Airway epithelial cell (primary cell): Measurements from ENCODE around the gene SPARCL1. TPM values are rescaled to one million over a fixed set of nuclear protein-coding genes. Genes with fewer than 3 reads are reported as not detected.

ENCODE experiments used
- total RNA-seq: library from RNA; depleted of rRNA; stranded (reverse); fragments of >200 nt; gene quantifications from 2 replicates; pipeline ENCODE4 v1.2.3, GENCODE V29; 2015

Gene SPARCL1, protein sequence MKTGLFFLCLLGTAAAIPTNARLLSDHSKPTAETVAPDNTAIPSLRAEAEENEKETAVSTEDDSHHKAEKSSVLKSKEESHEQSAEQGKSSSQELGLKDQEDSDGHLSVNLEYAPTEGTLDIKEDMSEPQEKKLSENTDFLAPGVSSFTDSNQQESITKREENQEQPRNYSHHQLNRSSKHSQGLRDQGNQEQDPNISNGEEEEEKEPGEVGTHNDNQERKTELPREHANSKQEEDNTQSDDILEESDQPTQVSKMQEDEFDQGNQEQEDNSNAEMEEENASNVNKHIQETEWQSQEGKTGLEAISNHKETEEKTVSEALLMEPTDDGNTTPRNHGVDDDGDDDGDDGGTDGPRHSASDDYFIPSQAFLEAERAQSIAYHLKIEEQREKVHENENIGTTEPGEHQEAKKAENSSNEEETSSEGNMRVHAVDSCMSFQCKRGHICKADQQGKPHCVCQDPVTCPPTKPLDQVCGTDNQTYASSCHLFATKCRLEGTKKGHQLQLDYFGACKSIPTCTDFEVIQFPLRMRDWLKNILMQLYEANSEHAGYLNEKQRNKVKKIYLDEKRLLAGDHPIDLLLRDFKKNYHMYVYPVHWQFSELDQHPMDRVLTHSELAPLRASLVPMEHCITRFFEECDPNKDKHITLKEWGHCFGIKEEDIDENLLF
- total RNA-seq, result not detected in 2 replicates

DNA sequence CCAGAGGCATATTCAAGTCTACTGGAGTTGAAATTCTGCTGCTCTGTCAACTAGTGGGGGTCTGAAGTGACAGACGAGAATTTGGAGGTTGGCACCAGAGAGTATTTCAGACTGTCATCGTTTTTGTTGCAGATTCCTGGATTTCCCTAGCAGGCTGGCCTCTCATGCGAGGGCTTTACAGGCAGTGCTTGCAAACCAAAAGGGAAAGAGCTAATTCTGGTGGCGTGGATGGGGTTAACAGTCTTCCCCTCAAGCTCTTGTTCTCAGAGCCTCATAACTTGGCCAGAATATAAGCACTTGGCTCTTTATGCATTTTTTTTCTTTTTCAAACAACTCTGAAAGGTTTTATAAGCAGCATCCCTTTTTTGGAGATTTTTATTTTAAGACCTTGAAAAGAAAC lies at the start of gene SPARCL1:
TSS of gene SPARCL1 (minus strand) at position 190 of the 400 bp plus-strand sequence. CDS start 29,802 bp downstream, outside the sequence.

Other genes with a start within 250 kb of the SPARCL1 start
- not detected in 2 replicates for gene HSD17B13, start 206.5 kb downstream of the SPARCL1 start, total RNA-seq
- 9.9 and 10.4 TPM in 2 replicates for gene HSD17B11, start 138.2 kb downstream of the SPARCL1 start, total RNA-seq
- gene NUDT9, start 106.8 kb downstream of the SPARCL1 start, total RNA-seq, result 14.9 and 19.9 TPM in 2 replicates
- not detected in 2 replicates for gene DSPP, start 79.2 kb upstream of the SPARCL1 start, total RNA-seq
- gene DMP1, start 120.9 kb upstream of the SPARCL1 start, total RNA-seq, result not detected in 2 replicates